ENCODE results near the gene MBD4. TPM values are rescaled to one million over a fixed set of nuclear protein-coding genes. Genes with fewer than 3 reads are reported as not detected.

Gene MBD4
- total and polyA plus RNA-seq, 10 donors = 40.0 to 72.6 (median 55.2) TPM

- Histone ChIP-seq H3K27me3 (replicated peaks in 1 of 7) (no peaks in the 10 kb centered on the region), H3K9me3 (no peaks in the 10 kb centered on the region), H3K4me3 (no peak overlapping the region), H3K36me3 (peaks cover 0 to 66% (median 23%) of the 10 kb centered on the region in 6 donors), H3K4me1 (peaks cover 0 to 4% (median 0%) of the 10 kb centered on the region in 6 donors), H3K27ac (no peak overlapping the region)
- no peak for TF ChIP-seq CTCF (IDR thresholded peaks at IDR 0.05 in 8 of 11, conservative IDR thresholded peaks at IDR 0.05 in 3 of 11)
- no peak for TF ChIP-seq POLR2A (IDR thresholded peaks at IDR 0.05)
- TF ChIP-seq POLR2AphosphoS5 (IDR thresholded peaks at IDR 0.05) = no peak
- 95 to 100% (median 98%) methylated on average over 3 of the region's 3 CpGs for WGBS, 5 donors
- no peak for DNase-seq
- intact Hi-C loops (cut with DNase I; ENCODE audit: low total_unique reads) = no loop called here
Observed at GRCh38 chr3:129475863-129476262, 36.1 kb upstream of the MBD4 start.

DNA sequence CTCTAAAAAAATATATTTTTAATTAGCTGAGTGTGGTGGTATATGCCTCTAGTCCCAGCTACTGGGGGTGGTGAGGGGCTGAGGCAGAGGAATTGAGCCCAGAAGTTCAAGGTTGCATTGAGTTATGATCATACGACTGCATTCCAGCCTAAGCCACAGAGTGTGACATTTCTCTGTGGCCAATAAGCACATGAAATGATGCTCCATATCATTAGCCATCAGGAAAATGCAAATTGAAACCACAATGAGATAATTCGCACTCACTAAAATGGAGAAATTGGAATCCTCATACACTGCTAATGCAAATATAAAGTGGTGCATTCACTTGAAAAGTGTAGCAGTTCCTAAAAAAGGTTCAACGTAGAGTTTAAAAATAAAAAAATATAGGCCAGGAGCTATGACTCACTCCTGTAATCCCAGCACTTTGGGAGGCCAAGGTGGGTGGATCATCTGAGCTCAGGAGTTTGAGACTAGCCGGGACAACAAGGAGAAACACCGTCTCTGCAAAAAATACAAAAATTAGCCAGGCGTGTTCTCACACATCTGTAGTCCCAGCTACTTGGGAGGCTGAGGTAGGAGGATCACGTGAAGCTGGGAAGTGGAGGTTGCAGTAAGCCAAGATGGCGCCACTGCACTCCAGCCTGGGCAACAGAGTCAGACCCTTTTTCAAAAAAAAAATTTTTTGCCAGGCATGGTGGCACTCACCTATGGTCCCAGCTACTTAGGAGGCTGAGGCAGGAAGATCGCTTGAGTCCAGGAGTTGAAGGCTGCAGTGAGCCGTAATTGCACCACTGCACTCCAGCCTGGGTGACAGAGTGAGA, 35.4 kb upstream of the MBD4 start:
- WGBS, 5 donors = 89 to 98% (median 95%) methylated on average over 10 of the region's 10 CpGs
- H3K36me3 ChIP-seq = peaks cover 0 to 65% (median 23%) of the 10 kb centered on the region in 6 donors
- intact Hi-C loops (cut with DNase I; ENCODE audit: low total_unique reads) = no loop called here

GRCh38 chr3:129473769-129474152, 34.0 kb upstream of the MBD4 start:
- H3K27ac ChIP-seq = no peak overlapping the region
- H3K4me1 ChIP-seq = peaks cover 0 to 10% (median 2%) of the 10 kb centered on the region in 6 donors
- peaks cover 0 to 65% (median 16%) of the 10 kb centered on the region in 6 donors for H3K36me3 ChIP-seq
- no peaks in the 10 kb centered on the region for H3K9me3 ChIP-seq
- TF ChIP-seq POLR2A (IDR thresholded peaks at IDR 0.05) (no peak), POLR2AphosphoS5 (IDR thresholded peaks at IDR 0.05) (no peak), CTCF (IDR thresholded peaks at IDR 0.05 in 8 of 11, conservative IDR thresholded peaks at IDR 0.05 in 3 of 11) (no peak)
- no peaks in the 10 kb centered on the region for H3K27me3 ChIP-seq (replicated peaks in 1 of 7)
- DNase-seq = no peak
- intact Hi-C loops (cut with DNase I; ENCODE audit: low total_unique reads) = no loop called here
- 60 to 94% (median 89%) methylated on average over 4 of the region's 4 CpGs for WGBS, 5 donors
- no peak overlapping the region for H3K4me3 ChIP-seq

More for the DNA sequence above, 35.4 kb upstream of the MBD4 start:
- DNase-seq = no peak
- no peaks in the 10 kb centered on the region for H3K4me1 ChIP-seq
- TF ChIP-seq POLR2A (IDR thresholded peaks at IDR 0.05) = no peak
- no peak for TF ChIP-seq CTCF (IDR thresholded peaks at IDR 0.05 in 8 of 11, conservative IDR thresholded peaks at IDR 0.05 in 3 of 11)
- no peak for TF ChIP-seq POLR2AphosphoS5 (IDR thresholded peaks at IDR 0.05)
- H3K27ac ChIP-seq = no peak overlapping the region
- no peaks in the 10 kb centered on the region for H3K27me3 ChIP-seq (replicated peaks in 1 of 7)
- H3K4me3 ChIP-seq = no peak overlapping the region
- H3K9me3 ChIP-seq = no peaks in the 10 kb centered on the region

DNA sequence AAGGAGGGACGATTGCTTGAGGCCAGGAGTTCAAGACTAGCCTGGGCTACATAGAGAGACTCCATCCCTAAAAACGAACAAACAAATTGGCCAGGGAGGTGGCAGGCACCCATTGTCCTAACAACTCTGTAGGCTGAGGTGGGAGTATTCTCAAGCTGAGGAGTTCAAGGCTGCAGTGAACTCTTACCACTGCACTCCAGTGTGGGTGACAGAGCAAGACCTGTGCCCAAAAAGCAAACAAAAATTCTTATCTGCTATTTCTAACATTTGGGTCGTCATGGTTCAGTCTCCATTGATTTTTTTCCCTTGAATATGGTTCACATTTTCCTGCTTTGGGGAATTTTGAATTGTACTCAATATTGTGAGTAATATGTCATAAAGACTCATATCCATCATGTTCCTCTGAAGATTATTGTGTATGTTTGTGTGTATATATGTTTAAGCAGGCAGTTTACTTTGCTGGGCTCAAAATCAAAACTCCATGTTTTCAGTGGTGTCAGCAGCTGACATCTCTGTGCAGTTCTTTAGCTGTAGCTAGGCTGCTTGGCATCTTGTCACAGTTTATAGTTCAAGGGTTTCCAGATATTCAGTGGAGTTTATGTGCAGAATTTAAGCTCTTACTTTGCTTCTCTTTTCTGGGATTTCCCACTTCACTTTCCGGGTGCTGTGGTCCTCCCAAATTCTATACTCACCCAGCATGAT, 33.5 kb upstream of the MBD4 start:
- TF ChIP-seq CTCF (IDR thresholded peaks at IDR 0.05 in 8 of 11, conservative IDR thresholded peaks at IDR 0.05 in 3 of 11) = no peak
- no peak for TF ChIP-seq POLR2A (IDR thresholded peaks at IDR 0.05)
- no peak for TF ChIP-seq POLR2AphosphoS5 (IDR thresholded peaks at IDR 0.05)
- no peak overlapping the region for H3K4me3 ChIP-seq
- H3K27me3 ChIP-seq (replicated peaks in 1 of 7) = no peaks in the 10 kb centered on the region
- no peak for DNase-seq
- intact Hi-C loops (cut with DNase I; ENCODE audit: low total_unique reads) = no loop called here
- H3K27ac ChIP-seq = no peak overlapping the region
- WGBS, 5 donors = 88 to 94% (median 92%) methylated on average over 4 of the region's 4 CpGs
- H3K36me3 ChIP-seq = peaks cover 0 to 60% (median 14%) of the 10 kb centered on the region in 6 donors
- H3K9me3 ChIP-seq = no peaks in the 10 kb centered on the region
- H3K4me1 ChIP-seq = peaks cover 0 to 12% (median 2%) of the 10 kb centered on the region in 6 donors
